ENCODE results near the gene STAT5A. TPM values are rescaled to one million over a fixed set of nuclear protein-coding genes. Genes with fewer than 3 reads are reported as not detected.
"Not testable (repeated sequence)": the region's sequence is repeated elsewhere in the genome, so short reads cannot be mapped to it uniquely, and the experiment has no call there.

The STAT5A gene
- total RNA-seq, 2 donors from 2014 or later: 65.5 to 69.8 TPM

- Histone ChIP-seq H3K4me3 (no peak overlapping the region), H3K27ac (no peak overlapping the region), H3K4me1 (ENCODE audit: control insufficient read depth in 1 of 2, low read depth in 2 of 2) (peaks cover 15 to 28% of the 10 kb centered on the region in 2 donors), H3K9me3 (no peaks in the 10 kb centered on the region), H3K36me3 (peaks cover 57% of the 10 kb centered on the region), H3K27me3 (replicated peaks; ENCODE audit: insufficient read depth) (no peaks in the 10 kb centered on the region)
- no peak for TF ChIP-seq CTCF (IDR thresholded peaks at IDR 0.05)
- ATAC-seq (ENCODE audit: insufficient number of reproducible peaks, low FRiP score, low read depth) (no peak), DNase-seq (ENCODE audit: low spot score) (no peak)
These were observed 27.3 kb downstream of the STAT5A start for GRCh38 chr17:42315402-42316156.

GRCh38 chr17:42316755-42317154 lies 28.5 kb downstream of the STAT5A start:
- Histone ChIP-seq H3K9me3 (no peaks in the 10 kb centered on the region), H3K4me1 (ENCODE audit: control insufficient read depth in 1 of 2, low read depth in 2 of 2) (peaks cover 15 to 20% of the 10 kb centered on the region in 2 donors), H3K36me3 (peaks cover 65% of the 10 kb centered on the region), H3K4me3 (no peak overlapping the region), H3K27me3 (replicated peaks; ENCODE audit: insufficient read depth) (no peaks in the 10 kb centered on the region), H3K27ac (no peak overlapping the region)
- TF ChIP-seq CTCF (IDR thresholded peaks at IDR 0.05): no peak
- no peak for ATAC-seq (ENCODE audit: insufficient number of reproducible peaks, low FRiP score, low read depth)
- DNase-seq (ENCODE audit: low spot score): no peak

- TF ChIP-seq CTCF (IDR thresholded peaks at IDR 0.05): no peak
- DNase-seq (ENCODE audit: low spot score) (no peak), ATAC-seq (ENCODE audit: insufficient number of reproducible peaks, low FRiP score, low read depth) (no peak)
- H3K4me1 ChIP-seq (ENCODE audit: control insufficient read depth in 1 of 2, low read depth in 2 of 2): peaks cover 9 to 14% of the 10 kb centered on the region in 2 donors
- no peaks in the 10 kb centered on the region for H3K9me3 ChIP-seq
- H3K36me3 ChIP-seq: peaks cover 71% of the 10 kb centered on the region
- no peaks in the 10 kb centered on the region for H3K27me3 ChIP-seq (replicated peaks; ENCODE audit: insufficient read depth)
- no peak overlapping the region for H3K27ac ChIP-seq
- H3K4me3 ChIP-seq: no peak overlapping the region
These were observed 29.1 kb downstream of the STAT5A start for GRCh38 chr17:42317266-42317845.

DNA sequence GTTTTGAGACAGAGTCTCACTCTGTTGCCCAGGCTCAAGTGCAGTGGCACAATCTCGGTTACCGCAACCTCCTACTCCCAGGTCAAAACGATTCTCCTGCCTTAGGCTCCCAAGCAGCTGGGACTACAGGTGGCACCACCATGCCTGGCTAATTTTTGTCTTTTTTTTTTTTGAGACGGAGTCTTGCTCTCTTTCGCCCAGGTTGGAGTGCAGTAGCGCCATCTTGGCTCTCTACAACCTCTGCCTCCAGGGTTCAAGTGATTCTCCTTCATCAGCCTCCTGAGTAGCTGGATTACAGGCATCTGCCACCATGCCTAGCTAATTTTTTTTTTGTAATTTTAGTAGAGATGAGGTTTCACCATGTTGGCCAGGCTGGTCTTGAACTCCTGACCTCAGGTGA lies 29.7 kb downstream of the STAT5A start:
- not testable (repeated sequence) for H3K27ac ChIP-seq; H3K4me1 ChIP-seq (ENCODE audit: control insufficient read depth in 1 of 2, low read depth in 2 of 2); ATAC-seq (ENCODE audit: insufficient number of reproducible peaks, low FRiP score, low read depth); DNase-seq (ENCODE audit: low spot score); H3K27me3 ChIP-seq (replicated peaks; ENCODE audit: insufficient read depth); H3K9me3 ChIP-seq; H3K4me3 ChIP-seq
- peaks cover 73% of the 10 kb centered on the region for H3K36me3 ChIP-seq

DNA sequence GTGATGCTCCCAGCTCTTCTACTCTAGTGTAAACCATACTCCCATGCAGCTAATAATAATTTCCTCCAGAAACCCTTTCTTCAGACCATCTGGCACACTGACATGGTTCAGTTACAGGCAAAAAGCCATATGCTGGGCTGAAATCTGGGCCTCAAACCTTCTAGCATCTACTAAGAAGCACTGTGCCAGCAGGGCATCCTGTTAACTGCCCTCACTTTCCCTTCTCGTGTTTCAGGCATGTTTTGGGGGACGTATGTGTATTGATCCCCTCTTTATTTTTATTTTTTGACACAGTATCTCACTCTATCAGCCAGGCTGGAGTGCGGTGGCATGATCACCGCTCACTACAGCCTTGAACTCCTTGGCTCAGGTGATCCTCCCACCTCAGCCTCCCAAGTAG lies 33.3 kb downstream of the STAT5A start:
- H3K27me3 ChIP-seq (replicated peaks; ENCODE audit: insufficient read depth): no peaks in the 10 kb centered on the region
- no peak for TF ChIP-seq CTCF (IDR thresholded peaks at IDR 0.05)
- DNase-seq (ENCODE audit: low spot score): no peak
- no peak for ATAC-seq (ENCODE audit: insufficient number of reproducible peaks, low FRiP score, low read depth)
- H3K27ac ChIP-seq: no peak overlapping the region
- H3K9me3 ChIP-seq: no peaks in the 10 kb centered on the region
- no peak overlapping the region for H3K4me3 ChIP-seq
- H3K4me1 ChIP-seq (ENCODE audit: control insufficient read depth in 1 of 2, low read depth in 2 of 2): peaks cover 6 to 25% of the 10 kb centered on the region in 2 donors
- peaks cover 71% of the 10 kb centered on the region for H3K36me3 ChIP-seq

Measured in thoracic aorta (tissue), 2 donors.